ENCODE data around the gene PKNOX2. TPM values are rescaled to one million over a fixed set of nuclear protein-coding genes. Genes with fewer than 3 reads are reported as not detected.

PKNOX2 gene
- total RNA-seq, 1 donor from 2014 or later: 6.8 TPM

DNA sequence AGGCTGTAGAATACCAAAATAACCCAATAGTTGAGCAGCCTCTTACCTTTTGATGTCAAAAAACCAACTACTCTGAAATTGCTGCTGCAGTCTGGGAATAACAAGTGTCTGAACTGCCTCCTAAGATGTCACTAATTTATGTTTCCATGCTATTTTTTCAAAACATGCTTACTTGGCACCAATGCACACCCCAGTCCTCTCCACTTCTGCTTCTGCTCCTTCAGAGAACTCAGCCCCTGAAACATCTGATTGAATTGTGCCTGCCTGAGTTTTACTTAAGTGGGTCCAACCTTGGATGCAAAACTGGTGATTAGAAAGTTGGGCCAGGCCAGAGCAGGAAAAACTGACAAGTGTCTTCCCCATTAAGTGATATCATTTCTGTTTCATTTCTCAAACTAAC is 28.6 kb upstream of the PKNOX2 start:
- peaks cover 6 to 13% (median 8%) of the 10 kb centered on the region in 3 donors for H3K27me3 ChIP-seq (ENCODE audit: control insufficient read depth in 3 of 3, insufficient read depth in 3 of 3, low read length in 3 of 3)
- H3K27ac ChIP-seq (ENCODE audit: low read depth, low read length): no peak overlapping the region

DNA sequence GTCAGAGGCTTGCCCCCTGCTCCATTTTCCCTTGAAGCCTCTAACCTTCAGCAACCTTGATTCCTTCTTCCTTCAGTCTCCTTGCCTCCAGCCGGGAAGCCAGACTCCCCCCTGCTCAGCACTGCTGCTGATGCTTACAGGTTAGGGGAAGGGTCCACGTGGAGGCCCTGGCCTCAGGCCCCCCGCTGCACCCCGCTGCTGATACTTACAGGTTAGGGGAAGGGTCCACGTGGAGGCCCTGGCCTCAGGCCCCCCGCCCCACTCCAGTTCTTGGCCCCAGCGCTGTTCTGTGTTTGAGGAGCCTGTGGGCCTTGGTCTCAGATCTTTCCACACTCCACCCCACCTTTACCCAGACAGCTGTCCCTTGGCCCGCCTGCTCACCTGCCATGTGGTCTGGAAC is 25.6 kb upstream of the PKNOX2 start:
- no peak overlapping the region for H3K9ac ChIP-seq (ENCODE audit: low read depth in 1 of 3, low read length in 3 of 3)
- H3K9me3 ChIP-seq (ENCODE audit: control insufficient read depth in 3 of 3, low read length in 3 of 3): no peaks in the 10 kb centered on the region
- H3K27ac ChIP-seq (ENCODE audit: low read depth, low read length): no peak overlapping the region
- H3K36me3 ChIP-seq (ENCODE audit: control insufficient read depth in 3 of 3, insufficient read depth in 3 of 3, low read length in 3 of 3): no peaks in the 10 kb centered on the region
- no peak overlapping the region for H3K4me3 ChIP-seq (ENCODE audit: low read length in 3 of 3)
- H3K4me1 ChIP-seq (ENCODE audit: control insufficient read depth in 3 of 3, insufficient read depth in 3 of 3, low read length in 3 of 3): peaks cover 0 to 4% (median 0%) of the 10 kb centered on the region in 3 donors
- peaks cover 0 to 8% (median 4%) of the 10 kb centered on the region in 3 donors for H3K27me3 ChIP-seq (ENCODE audit: control insufficient read depth in 3 of 3, insufficient read depth in 3 of 3, low read length in 3 of 3)

More for the DNA sequence above, 28.6 kb upstream of the PKNOX2 start:
- no peaks in the 10 kb centered on the region for H3K36me3 ChIP-seq (ENCODE audit: control insufficient read depth in 3 of 3, insufficient read depth in 3 of 3, low read length in 3 of 3)
- peaks cover 0 to 4% (median 0%) of the 10 kb centered on the region in 3 donors for H3K4me1 ChIP-seq (ENCODE audit: control insufficient read depth in 3 of 3, insufficient read depth in 3 of 3, low read length in 3 of 3)
- H3K4me3 ChIP-seq (ENCODE audit: low read length in 3 of 3): no peak overlapping the region
- no peak overlapping the region for H3K9ac ChIP-seq (ENCODE audit: low read depth in 1 of 3, low read length in 3 of 3)
- H3K9me3 ChIP-seq (ENCODE audit: control insufficient read depth in 3 of 3, low read length in 3 of 3): no peaks in the 10 kb centered on the region

DNA sequence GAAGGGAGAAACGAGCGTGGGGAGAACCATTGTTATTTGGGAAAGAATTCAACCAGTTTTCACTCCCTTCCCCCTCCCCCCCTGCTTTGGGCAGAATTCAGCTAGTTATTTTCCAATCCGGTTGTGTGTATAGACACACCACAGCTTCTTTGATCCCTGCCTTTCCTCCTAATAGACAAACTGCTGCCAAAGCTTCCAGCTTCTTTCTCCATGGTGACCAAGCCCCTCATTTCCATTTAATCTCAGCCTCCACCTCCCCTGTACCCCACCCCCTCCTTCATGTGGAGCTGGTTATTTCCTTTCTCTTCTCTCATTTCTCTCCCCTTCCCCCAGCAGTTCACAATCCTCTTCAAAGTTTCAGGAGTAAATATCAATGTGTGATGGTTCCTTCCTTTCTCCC is 24.8 kb upstream of the PKNOX2 start:
- Histone ChIP-seq H3K4me3 (ENCODE audit: low read length in 3 of 3) (no peak overlapping the region), H3K9me3 (ENCODE audit: control insufficient read depth in 3 of 3, low read length in 3 of 3) (no peaks in the 10 kb centered on the region), H3K27me3 (ENCODE audit: control insufficient read depth in 3 of 3, insufficient read depth in 3 of 3, low read length in 3 of 3) (peaks cover 4 to 8% (median 8%) of the 10 kb centered on the region in 3 donors), H3K27ac (ENCODE audit: low read depth, low read length) (no peak overlapping the region), H3K9ac (ENCODE audit: low read depth in 1 of 3, low read length in 3 of 3) (no peak overlapping the region), H3K36me3 (ENCODE audit: control insufficient read depth in 3 of 3, insufficient read depth in 3 of 3, low read length in 3 of 3) (no peaks in the 10 kb centered on the region), H3K4me1 (ENCODE audit: control insufficient read depth in 3 of 3, insufficient read depth in 3 of 3, low read length in 3 of 3) (peaks cover 0 to 4% (median 0%) of the 10 kb centered on the region in 3 donors)

DNA sequence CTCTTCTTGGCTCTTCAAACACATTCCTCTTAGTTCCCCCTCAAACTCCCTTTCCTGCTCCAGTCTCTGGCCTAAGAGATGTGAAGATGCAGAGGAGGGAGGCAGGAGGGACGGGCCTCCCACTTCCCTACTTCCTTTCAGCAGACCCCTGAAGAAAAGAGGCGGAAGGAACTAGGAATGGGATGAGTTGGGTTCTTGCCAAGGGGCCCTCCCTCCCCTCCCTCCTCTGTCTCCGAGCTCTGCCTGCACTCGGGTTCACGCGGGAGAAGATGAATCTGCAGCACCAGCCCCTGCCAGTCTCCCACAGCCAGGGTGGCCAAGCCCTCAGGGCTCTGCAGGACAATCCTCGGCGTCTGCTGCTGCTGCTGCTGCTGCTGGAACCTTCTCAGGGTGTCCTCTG is 24.3 kb upstream of the PKNOX2 start:
- Histone ChIP-seq H3K9ac (ENCODE audit: low read depth in 1 of 3, low read length in 3 of 3) (no peak overlapping the region), H3K4me1 (ENCODE audit: control insufficient read depth in 3 of 3, insufficient read depth in 3 of 3, low read length in 3 of 3) (peaks cover 0 to 4% (median 0%) of the 10 kb centered on the region in 3 donors), H3K27ac (ENCODE audit: low read depth, low read length) (no peak overlapping the region), H3K4me3 (ENCODE audit: low read length in 3 of 3) (no peak overlapping the region), H3K9me3 (ENCODE audit: control insufficient read depth in 3 of 3, low read length in 3 of 3) (no peaks in the 10 kb centered on the region), H3K36me3 (ENCODE audit: control insufficient read depth in 3 of 3, insufficient read depth in 3 of 3, low read length in 3 of 3) (no peaks in the 10 kb centered on the region), H3K27me3 (ENCODE audit: control insufficient read depth in 3 of 3, insufficient read depth in 3 of 3, low read length in 3 of 3) (peaks cover 4 to 8% (median 8%) of the 10 kb centered on the region in 3 donors)

- H3K9ac ChIP-seq (ENCODE audit: low read depth in 1 of 3, low read length in 3 of 3): no peak overlapping the region
- peaks cover 0 to 4% (median 0%) of the 10 kb centered on the region in 3 donors for H3K4me1 ChIP-seq (ENCODE audit: control insufficient read depth in 3 of 3, insufficient read depth in 3 of 3, low read length in 3 of 3)
- no peak overlapping the region for H3K4me3 ChIP-seq (ENCODE audit: low read length in 3 of 3)
- H3K27ac ChIP-seq (ENCODE audit: low read depth, low read length): no peak overlapping the region
- H3K27me3 ChIP-seq (ENCODE audit: control insufficient read depth in 3 of 3, insufficient read depth in 3 of 3, low read length in 3 of 3): peaks cover 4 to 8% (median 8%) of the 10 kb centered on the region in 3 donors
- no peaks in the 10 kb centered on the region for H3K36me3 ChIP-seq (ENCODE audit: control insufficient read depth in 3 of 3, insufficient read depth in 3 of 3, low read length in 3 of 3)
- no peaks in the 10 kb centered on the region for H3K9me3 ChIP-seq (ENCODE audit: control insufficient read depth in 3 of 3, low read length in 3 of 3)
Observed at GRCh38 chr11:125141178-125141577, 23.4 kb upstream of the PKNOX2 start.

- peaks cover 0 to 4% (median 2%) of the 10 kb centered on the region in 3 donors for H3K4me1 ChIP-seq (ENCODE audit: control insufficient read depth in 3 of 3, insufficient read depth in 3 of 3, low read length in 3 of 3)
- H3K9me3 ChIP-seq (ENCODE audit: control insufficient read depth in 3 of 3, low read length in 3 of 3): no peaks in the 10 kb centered on the region
- no peak overlapping the region for H3K27ac ChIP-seq (ENCODE audit: low read depth, low read length)
- H3K27me3 ChIP-seq (ENCODE audit: control insufficient read depth in 3 of 3, insufficient read depth in 3 of 3, low read length in 3 of 3): peaks cover 4 to 8% (median 6%) of the 10 kb centered on the region in 3 donors
- H3K36me3 ChIP-seq (ENCODE audit: control insufficient read depth in 3 of 3, insufficient read depth in 3 of 3, low read length in 3 of 3): no peaks in the 10 kb centered on the region
- no peak overlapping the region for H3K9ac ChIP-seq (ENCODE audit: low read depth in 1 of 3, low read length in 3 of 3)
- H3K4me3 ChIP-seq (ENCODE audit: low read length in 3 of 3): no peak overlapping the region
Observed at GRCh38 chr11:125141686-125142535, 22.6 kb upstream of the PKNOX2 start.

- Histone ChIP-seq H3K36me3 (ENCODE audit: control insufficient read depth in 3 of 3, insufficient read depth in 3 of 3, low read length in 3 of 3) (no peaks in the 10 kb centered on the region), H3K27ac (ENCODE audit: low read depth, low read length) (no peak overlapping the region), H3K9me3 (ENCODE audit: control insufficient read depth in 3 of 3, low read length in 3 of 3) (no peaks in the 10 kb centered on the region), H3K4me1 (ENCODE audit: control insufficient read depth in 3 of 3, insufficient read depth in 3 of 3, low read length in 3 of 3) (peaks cover 0 to 11% (median 8%) of the 10 kb centered on the region in 3 donors), H3K4me3 (ENCODE audit: low read length in 3 of 3) (no peak overlapping the region), H3K9ac (ENCODE audit: low read depth in 1 of 3, low read length in 3 of 3) (no peak overlapping the region), H3K27me3 (ENCODE audit: control insufficient read depth in 3 of 3, insufficient read depth in 3 of 3, low read length in 3 of 3) (peaks cover 0 to 8% (median 0%) of the 10 kb centered on the region in 3 donors)
Observed at GRCh38 chr11:125146232-125146631, 18.3 kb upstream of the PKNOX2 start.

GRCh38 chr11:125147280-125147679 is 17.3 kb upstream of the PKNOX2 start:
- Histone ChIP-seq H3K9ac (ENCODE audit: low read depth in 1 of 3, low read length in 3 of 3) (no peak overlapping the region), H3K9me3 (ENCODE audit: control insufficient read depth in 3 of 3, low read length in 3 of 3) (no peaks in the 10 kb centered on the region), H3K36me3 (ENCODE audit: control insufficient read depth in 3 of 3, insufficient read depth in 3 of 3, low read length in 3 of 3) (no peaks in the 10 kb centered on the region), H3K4me1 (ENCODE audit: control insufficient read depth in 3 of 3, insufficient read depth in 3 of 3, low read length in 3 of 3) (peaks cover 0 to 11% (median 8%) of the 10 kb centered on the region in 3 donors), H3K27me3 (ENCODE audit: control insufficient read depth in 3 of 3, insufficient read depth in 3 of 3, low read length in 3 of 3) (peaks cover 0 to 8% (median 0%) of the 10 kb centered on the region in 3 donors), H3K4me3 (ENCODE audit: low read length in 3 of 3) (no peak overlapping the region), H3K27ac (ENCODE audit: low read depth, low read length) (no peak overlapping the region)

DNA sequence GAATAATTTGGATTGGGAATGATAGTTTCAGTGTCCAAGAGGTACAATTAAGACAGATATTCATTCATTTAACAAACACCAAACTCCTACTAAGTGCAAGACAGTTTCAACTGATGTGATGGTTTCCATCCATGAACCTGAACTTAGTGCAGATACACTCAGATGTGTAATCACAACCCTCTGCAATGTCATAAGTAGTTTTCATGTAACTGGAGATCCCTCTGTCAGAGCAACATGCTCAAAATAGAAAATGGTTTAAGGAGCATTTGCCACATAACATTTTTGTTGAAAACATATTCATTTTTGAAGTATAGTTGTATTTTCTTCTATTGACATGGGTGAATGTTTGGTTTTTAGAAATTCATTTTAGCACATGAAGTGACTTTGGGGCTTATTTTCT is 16.5 kb upstream of the PKNOX2 start:
- Histone ChIP-seq H3K4me1 (ENCODE audit: control insufficient read depth in 3 of 3, insufficient read depth in 3 of 3, low read length in 3 of 3) (peaks cover 0 to 11% (median 8%) of the 10 kb centered on the region in 3 donors), H3K36me3 (ENCODE audit: control insufficient read depth in 3 of 3, insufficient read depth in 3 of 3, low read length in 3 of 3) (no peaks in the 10 kb centered on the region), H3K27me3 (ENCODE audit: control insufficient read depth in 3 of 3, insufficient read depth in 3 of 3, low read length in 3 of 3) (peaks cover 0 to 8% (median 0%) of the 10 kb centered on the region in 3 donors), H3K4me3 (ENCODE audit: low read length in 3 of 3) (no peak overlapping the region), H3K9me3 (ENCODE audit: control insufficient read depth in 3 of 3, low read length in 3 of 3) (no peaks in the 10 kb centered on the region), H3K9ac (ENCODE audit: low read depth in 1 of 3, low read length in 3 of 3) (no peak overlapping the region), H3K27ac (ENCODE audit: low read depth, low read length) (no peak overlapping the region)

DNA sequence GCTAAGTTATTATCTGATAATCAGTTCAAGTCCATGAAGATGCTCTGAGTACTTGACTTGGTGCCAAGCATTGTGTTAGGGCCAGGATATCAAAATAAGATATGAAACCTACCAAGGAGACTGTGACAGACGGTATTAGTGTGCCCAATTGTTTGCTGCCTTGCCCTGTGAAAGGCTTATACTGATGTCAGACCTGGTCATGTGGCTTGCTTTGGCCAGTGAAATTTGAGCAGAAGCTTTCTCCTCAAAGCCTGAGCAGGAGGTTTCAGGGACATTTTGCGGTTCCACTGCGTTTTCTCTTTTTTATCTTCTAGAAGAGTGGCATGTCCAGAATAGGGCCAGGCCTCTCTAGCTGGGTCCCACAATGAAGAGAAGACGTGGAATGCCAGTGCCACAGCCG is 15.8 kb upstream of the PKNOX2 start:
- H3K9ac ChIP-seq (ENCODE audit: low read depth in 1 of 3, low read length in 3 of 3): no peak overlapping the region
- no peak overlapping the region for H3K27ac ChIP-seq (ENCODE audit: low read depth, low read length)
- H3K36me3 ChIP-seq (ENCODE audit: control insufficient read depth in 3 of 3, insufficient read depth in 3 of 3, low read length in 3 of 3): no peaks in the 10 kb centered on the region
- H3K9me3 ChIP-seq (ENCODE audit: control insufficient read depth in 3 of 3, low read length in 3 of 3): no peaks in the 10 kb centered on the region
- H3K4me3 ChIP-seq (ENCODE audit: low read length in 3 of 3): no peak overlapping the region
- peaks cover 0 to 8% (median 0%) of the 10 kb centered on the region in 3 donors for H3K27me3 ChIP-seq (ENCODE audit: control insufficient read depth in 3 of 3, insufficient read depth in 3 of 3, low read length in 3 of 3)
- peaks cover 0 to 11% (median 8%) of the 10 kb centered on the region in 3 donors for H3K4me1 ChIP-seq (ENCODE audit: control insufficient read depth in 3 of 3, insufficient read depth in 3 of 3, low read length in 3 of 3)

Data from skeletal muscle tissue (tissue), 4 donors.